SJSA1 (cell line): Measurements from ENCODE around the gene PSMB7. TPM values are rescaled to one million over a fixed set of nuclear protein-coding genes. Genes with fewer than 3 reads are reported as not detected.

Source experiments
- DNase-seq, 2 experiments: peaks; one replicate each; pipeline ENCODE4 v3.0.0-alpha.2; 2015 to 2020; ENCODE audit warnings: low spot score in 2 of 2, low read depth in 1 of 2
- H3K27ac ChIP-seq: fragments of 250-450 bp; sonication (Bioruptor Pico); 2 replicates; pipeline ENCODE4 v1.5.1; 2020; ENCODE audit warnings: mild to moderate bottlenecking, moderate library complexity
- H3K27me3 ChIP-seq: fragments of 250-450 bp; sonication (Bioruptor Pico); replicated peaks from 2 replicates; pipeline ENCODE4 v1.5.1; 2020; ENCODE audit warnings: mild to moderate bottlenecking, moderate library complexity
- H3K36me3 ChIP-seq: fragments of 250-450 bp; sonication (Bioruptor Pico); 2 replicates; pipeline ENCODE4 v1.5.1; 2020; ENCODE audit warnings: mild to moderate bottlenecking
- H3K4me1 ChIP-seq: fragments of 250-450 bp; sonication (Bioruptor Pico); replicated peaks from 2 replicates; pipeline ENCODE4 v1.6.1; 2021; ENCODE audit warnings: mild to moderate bottlenecking
- H3K4me3 ChIP-seq: fragments of 250-450 bp; sonication (Bioruptor Pico); 2 replicates; pipeline ENCODE4 v1.5.1; 2020; ENCODE audit warnings: mild to moderate bottlenecking
- H3K9me3 ChIP-seq: fragments of 250-450 bp; sonication (Bioruptor Pico); replicated peaks from 2 replicates; pipeline ENCODE4 v1.5.1; 2020; ENCODE audit warnings: mild to moderate bottlenecking
- total RNA-seq: library from RNA; depleted of rRNA; stranded (reverse); fragments of >200 nt; shearing (Covaris generic); gene quantifications from 2 replicates; pipeline ENCODE4 v1.2.3, GENCODE V29; 2014; rRNA removed

The PSMB7 gene
- 141 and 301 TPM in 2 replicates for total RNA-seq

DNA sequence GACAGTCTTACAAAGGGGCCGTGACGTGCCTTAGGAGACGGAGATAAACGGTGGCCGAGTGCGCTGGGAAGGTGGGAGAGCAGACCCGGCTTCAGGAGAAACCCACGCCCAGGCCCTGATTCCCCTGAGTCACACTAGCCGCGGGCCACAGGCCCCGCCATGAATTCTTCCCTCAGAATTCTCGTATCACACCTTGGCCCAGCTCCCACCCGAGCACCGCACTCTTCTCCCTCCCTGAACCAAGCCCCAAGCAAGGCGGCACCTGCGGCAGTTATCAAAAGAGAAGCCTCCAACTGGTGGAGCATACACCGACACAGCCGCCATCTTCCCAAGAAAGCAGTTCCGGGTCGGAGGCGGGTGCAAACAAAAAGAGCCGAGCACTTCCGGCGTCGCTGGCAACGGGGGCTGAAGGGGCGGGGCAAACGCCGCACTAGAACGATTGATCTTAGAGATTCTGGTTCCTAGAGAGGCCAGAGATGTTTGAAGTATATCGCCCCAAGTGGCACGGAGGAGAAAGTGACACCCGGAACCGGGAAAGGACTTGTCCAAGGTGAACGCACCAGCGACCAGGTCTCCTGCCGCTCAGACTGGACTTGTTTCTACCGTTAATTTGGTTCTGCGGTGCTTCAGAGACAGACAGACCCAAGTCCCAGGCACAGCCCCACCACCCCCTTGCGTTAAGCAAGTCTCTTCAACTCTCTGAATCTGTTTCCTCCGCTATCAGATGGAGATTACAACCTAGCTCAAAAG is at the start of gene PSMB7:
Gene PSMB7 (minus strand): TSS at position 341 of the 750 bp plus-strand sequence. CDS start 17 bp downstream, at position 324.
- Histone ChIP-seq H3K9me3 (no peaks in the 10 kb centered on the region), H3K27ac (peak within 1 kb of the TSS; percentile 60), H3K4me1 (peaks cover 26% of the 10 kb centered on the region), H3K4me3 (peak within 1 kb of the TSS; percentile 59), H3K36me3 (peaks cover 45% of the 10 kb centered on the region), H3K27me3 (no peaks in the 10 kb centered on the region)
- DNase-seq: peak; percentile 92 to 94

DNA sequence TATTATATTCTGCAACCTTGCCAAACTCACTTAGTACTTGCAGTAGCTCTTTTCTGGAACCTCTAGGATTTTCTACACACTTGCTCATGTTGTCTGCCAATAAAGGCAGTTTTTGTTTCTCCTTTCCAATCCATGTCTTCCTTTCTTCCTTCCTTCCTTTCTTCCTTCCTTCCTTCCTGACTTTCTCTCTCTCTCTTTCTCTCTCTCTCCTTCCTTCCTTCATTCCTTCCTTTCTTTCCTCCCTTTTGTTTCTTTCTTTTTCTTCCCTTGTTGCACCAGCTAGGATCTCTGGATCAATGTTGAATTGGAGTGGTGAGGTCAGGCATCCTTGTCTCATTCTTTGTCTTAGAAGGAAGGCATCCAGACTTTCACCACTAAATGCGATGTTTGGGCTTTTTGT is 47.5 kb upstream of the PSMB7 start:
- Histone ChIP-seq H3K27ac (no peak overlapping the region), H3K4me1 (no peaks in the 10 kb centered on the region), H3K27me3 (peaks cover 12% of the 10 kb centered on the region), H3K4me3 (no peak overlapping the region), H3K36me3 (no peaks in the 10 kb centered on the region), H3K9me3 (peaks cover 7% of the 10 kb centered on the region; the same call in 1 of the 2 replicates)
- DNase-seq: no peak

DNA sequence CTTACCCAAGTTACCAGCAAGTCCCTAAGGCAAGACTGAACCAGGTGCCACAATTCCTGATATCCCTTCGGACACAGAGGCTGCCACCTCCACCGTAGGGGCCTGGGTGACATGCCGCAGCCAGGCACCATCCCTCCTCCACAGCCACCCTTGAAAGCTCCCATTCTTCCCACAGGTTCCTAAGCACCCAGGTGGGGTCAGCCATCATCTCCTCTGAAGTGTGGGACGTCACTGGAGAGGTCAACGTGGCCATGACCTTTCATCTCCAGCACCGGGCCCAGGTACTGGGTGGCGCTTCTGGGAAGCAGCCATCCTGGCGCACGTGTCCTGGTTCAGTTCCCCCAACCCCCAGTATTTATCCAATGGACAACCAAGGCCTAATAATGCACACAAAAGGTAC is 43.2 kb upstream of the PSMB7 start:
- peaks cover 12% of the 10 kb centered on the region for H3K27me3 ChIP-seq
- DNase-seq: no peak
- no peak overlapping the region for H3K27ac ChIP-seq
- no peak overlapping the region for H3K4me3 ChIP-seq
- no peaks in the 10 kb centered on the region for H3K4me1 ChIP-seq
- peaks cover 7% of the 10 kb centered on the region; the same call in 1 of the 2 replicates for H3K9me3 ChIP-seq
- H3K36me3 ChIP-seq: no peaks in the 10 kb centered on the region

DNA sequence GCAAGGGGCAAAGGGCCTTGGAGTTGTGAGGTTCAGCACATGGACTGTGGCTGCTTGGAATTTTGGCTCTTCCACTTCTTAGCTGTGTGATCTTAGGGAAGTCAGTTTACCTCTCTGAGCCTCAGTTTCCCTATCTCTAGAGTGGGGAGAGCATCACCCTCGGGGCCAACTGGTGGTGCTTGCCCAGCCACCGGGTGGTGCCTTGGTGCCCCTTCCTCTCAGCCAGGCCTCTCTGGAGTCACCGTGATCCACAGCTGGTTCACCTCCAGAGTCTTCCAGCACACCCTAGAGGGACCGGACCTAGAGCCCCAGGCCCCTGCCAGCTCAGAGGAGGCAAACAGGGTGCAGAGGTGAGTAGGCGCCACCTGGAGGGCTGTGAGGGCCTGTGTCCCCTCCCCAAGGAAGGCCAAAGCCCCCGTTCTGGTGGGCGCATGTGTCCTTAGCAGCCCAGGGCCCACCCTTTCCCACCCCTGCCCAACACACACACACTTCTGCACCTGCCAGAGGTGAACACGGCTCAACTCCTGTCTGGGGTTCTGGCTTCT is 42.7 kb upstream of the PSMB7 start:
- Histone ChIP-seq H3K36me3 (no peaks in the 10 kb centered on the region), H3K4me1 (no peaks in the 10 kb centered on the region), H3K27ac (no peak overlapping the region), H3K9me3 (peaks cover 2% of the 10 kb centered on the region; the same call in 1 of the 2 replicates), H3K4me3 (no peak overlapping the region), H3K27me3 (peaks cover 11% of the 10 kb centered on the region)
- no peak for DNase-seq

DNA sequence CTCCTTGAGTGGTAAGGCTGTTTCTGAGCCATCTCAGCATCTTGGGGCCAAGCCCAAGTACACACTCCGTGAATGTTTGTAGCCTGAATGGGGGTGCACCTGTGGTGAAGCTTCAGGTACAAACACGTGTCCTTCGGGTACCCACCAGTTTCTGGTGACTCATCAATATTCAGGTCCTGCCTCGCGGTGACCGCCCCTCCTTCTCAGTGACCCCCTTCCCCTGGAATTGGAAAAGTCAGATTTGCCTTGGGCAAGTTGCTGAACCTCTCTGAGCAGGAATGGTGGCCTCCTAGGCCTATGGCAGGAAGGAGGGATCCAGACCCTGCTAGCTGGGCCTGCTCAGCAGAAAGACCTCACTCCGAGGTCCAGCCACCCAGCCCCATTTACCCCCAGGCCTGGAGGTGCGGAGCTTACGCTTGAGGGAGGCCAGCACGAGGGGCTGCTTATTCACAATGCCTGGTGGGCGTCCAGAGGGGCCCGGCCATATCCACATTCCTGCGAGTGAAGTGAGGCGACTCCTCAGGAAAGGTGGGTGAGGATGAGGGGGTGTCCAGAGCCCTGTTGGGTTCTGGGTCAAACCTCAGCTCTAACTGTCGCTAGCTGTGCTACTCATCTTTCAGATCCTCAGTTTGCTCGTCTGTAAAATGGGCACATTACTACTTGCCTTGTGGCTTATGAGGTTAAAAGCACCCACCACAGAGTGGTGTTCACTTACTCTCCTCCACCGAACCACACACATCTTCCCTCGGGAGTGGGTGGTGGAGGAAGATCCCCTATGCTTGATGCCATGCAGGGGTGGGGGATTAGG is 42.0 kb upstream of the PSMB7 start:
- Histone ChIP-seq H3K4me3 (no peak overlapping the region), H3K36me3 (no peaks in the 10 kb centered on the region), H3K9me3 (no peaks in the 10 kb centered on the region), H3K27me3 (peaks cover 13% of the 10 kb centered on the region), H3K4me1 (no peaks in the 10 kb centered on the region), H3K27ac (no peak overlapping the region)
- DNase-seq: no peak

DNA sequence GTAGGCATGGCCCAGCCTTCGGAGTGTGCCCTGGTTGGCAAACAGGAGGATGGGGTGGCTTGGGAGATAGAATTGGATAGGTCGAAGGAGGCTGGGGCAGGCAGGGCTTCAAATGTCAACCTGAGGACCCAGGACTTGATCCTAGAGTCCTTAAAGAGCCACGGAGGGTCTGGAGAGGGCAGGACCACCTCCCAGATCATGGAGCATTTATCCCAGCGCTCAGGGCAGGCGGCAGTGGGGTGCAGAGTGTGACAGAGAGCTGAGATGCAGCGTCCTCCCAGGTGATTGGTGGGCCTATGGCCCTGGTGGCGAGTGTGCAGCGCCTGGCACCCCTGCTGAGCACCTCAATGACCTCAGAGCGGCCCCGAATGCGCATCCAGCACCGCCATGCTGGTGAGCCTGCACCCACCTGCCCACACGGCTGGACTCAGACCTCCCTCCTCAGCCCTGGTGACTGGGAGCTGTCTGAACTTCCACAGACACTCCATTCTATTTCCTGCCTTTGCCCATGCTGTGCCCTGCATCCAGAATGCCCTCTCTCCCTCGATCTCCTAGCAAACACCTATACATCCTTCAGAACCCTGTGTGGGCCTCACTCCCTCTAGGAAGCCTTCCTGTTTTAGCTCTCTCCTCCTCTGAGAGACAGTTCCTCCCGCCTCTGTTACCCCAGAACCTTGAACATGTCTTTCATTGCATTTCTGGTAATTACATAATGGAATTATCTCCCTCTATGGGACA is 41.3 kb upstream of the PSMB7 start:
- no peak overlapping the region for H3K27ac ChIP-seq
- H3K27me3 ChIP-seq: peaks cover 15% of the 10 kb centered on the region

DNA sequence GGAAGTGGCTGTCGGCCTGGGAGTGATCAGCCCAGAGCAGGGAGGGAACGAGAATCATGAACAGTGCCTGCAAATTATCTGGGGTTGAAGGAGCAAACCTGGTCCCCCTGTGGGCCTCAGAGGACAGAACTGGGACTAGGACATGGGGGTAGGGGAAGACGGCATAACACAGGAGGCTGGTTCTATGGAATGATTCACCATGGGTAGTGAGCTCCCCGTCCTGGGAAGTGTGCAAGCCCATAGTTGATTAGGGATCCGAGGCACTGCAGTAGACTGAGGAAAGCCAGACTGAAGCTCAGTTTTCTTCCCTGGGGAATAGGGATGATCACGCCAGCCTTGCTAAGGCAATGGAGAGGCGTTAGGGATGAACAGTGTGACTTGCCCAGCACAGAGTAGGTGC is 40.6 kb upstream of the PSMB7 start:
- Histone ChIP-seq H3K4me3 (no peak overlapping the region), H3K9me3 (no peaks in the 10 kb centered on the region), H3K27me3 (peaks cover 22% of the 10 kb centered on the region), H3K4me1 (no peaks in the 10 kb centered on the region), H3K27ac (no peak overlapping the region), H3K36me3 (no peaks in the 10 kb centered on the region)
- DNase-seq: no peak

More for the DNA sequence above, 41.3 kb upstream of the PSMB7 start:
- Histone ChIP-seq H3K36me3 (no peaks in the 10 kb centered on the region), H3K4me3 (no peak overlapping the region), H3K9me3 (no peaks in the 10 kb centered on the region), H3K4me1 (no peaks in the 10 kb centered on the region)
- DNase-seq: no peak

DNA sequence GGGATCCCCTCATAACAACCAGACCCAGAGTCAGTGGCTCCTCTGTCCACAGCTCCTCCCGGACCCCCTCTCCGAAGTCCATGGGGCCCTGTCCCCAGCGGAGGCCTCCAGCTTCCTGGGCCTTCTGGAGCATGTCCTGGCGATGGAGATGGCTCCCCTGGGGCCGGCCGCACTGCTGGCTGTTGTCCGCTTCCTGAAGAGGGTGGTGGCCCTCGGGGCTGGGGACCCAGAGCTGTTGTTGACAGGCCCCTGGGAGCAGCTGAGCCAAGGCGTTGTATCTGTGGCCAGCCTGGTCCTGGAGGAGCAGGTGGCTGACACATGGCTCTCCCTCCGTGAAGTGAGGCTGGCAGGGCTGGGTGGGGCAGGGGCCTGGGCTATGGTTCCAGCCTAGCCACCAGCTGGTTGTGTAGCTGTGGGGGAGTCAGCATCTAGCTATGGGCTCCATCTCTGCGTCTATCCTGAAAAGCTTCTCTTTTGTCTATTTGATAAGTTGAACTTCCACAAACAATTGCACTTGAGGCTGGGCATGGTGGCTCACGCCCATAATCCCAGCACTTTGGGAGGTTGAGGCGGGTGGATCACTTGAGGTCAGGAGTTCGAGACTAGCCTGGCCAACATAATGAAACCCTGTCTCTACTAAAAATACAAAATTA is 39.7 kb upstream of the PSMB7 start:
- Histone ChIP-seq H3K4me3 (no peak overlapping the region), H3K27me3 (peaks cover 20% of the 10 kb centered on the region), H3K9me3 (no peaks in the 10 kb centered on the region), H3K27ac (no peak overlapping the region), H3K4me1 (no peaks in the 10 kb centered on the region), H3K36me3 (no peaks in the 10 kb centered on the region)
- DNase-seq: no peak

DNA sequence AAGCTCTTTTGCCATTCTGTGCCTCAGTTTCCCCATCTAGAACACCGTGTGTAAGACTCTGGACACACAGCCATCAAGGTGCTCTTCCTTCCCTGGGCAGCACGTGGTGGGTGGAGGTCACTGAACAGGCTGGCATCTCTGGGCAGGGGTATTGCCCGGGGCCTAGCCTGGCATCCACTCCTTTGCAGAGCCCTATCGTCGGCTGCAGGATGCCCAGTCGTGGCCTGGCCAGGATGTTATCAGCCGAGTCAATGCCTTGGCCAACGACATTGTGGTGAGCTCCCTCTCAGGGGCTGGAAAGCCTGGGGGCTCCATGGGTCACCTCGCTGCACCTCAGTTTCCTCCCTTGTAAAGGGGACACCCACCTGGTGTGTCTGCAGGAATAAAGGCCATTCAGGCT is 39.1 kb upstream of the PSMB7 start:
- Histone ChIP-seq H3K27me3 (peaks cover 17% of the 10 kb centered on the region), H3K4me1 (no peaks in the 10 kb centered on the region), H3K27ac (no peak overlapping the region), H3K9me3 (no peaks in the 10 kb centered on the region), H3K36me3 (no peaks in the 10 kb centered on the region), H3K4me3 (no peak overlapping the region)
- no peak for DNase-seq

DNA sequence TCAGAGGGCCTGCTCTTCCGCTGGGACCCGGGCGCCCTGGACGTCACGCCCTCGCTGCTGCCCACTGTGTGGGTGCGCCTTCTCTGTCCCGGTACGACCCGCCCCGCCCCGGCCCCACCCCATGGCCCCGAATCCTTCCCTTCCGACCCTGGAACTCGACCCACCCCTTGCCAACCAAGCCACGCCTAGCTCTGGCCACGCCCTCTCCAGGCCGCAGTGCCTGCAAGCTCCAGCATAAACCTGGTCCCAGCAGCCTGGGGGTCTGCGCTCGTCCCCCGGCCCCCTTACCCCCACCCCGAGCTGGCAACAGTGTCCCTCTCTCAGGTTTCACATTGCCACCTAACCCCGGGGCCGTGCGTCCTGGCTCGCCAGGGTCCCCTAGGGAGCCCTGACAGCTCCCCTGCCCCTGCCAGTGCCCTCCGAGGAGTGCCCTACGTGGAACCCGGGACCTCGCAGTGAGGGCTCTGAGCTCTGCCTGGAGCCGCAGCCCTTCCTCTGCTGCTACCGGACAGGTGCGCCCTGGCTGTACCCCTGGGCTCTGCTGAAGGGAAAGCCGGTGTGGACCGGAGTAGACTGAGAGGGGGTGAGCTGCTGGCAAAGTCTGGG is 38.4 kb upstream of the PSMB7 start:
- no peaks in the 10 kb centered on the region for H3K36me3 ChIP-seq
- H3K4me1 ChIP-seq: no peaks in the 10 kb centered on the region
- DNase-seq: no peak
- no peak overlapping the region for H3K27ac ChIP-seq
- H3K9me3 ChIP-seq: no peaks in the 10 kb centered on the region
- no peak overlapping the region for H3K4me3 ChIP-seq
- H3K27me3 ChIP-seq: peaks cover 17% of the 10 kb centered on the region

DNA sequence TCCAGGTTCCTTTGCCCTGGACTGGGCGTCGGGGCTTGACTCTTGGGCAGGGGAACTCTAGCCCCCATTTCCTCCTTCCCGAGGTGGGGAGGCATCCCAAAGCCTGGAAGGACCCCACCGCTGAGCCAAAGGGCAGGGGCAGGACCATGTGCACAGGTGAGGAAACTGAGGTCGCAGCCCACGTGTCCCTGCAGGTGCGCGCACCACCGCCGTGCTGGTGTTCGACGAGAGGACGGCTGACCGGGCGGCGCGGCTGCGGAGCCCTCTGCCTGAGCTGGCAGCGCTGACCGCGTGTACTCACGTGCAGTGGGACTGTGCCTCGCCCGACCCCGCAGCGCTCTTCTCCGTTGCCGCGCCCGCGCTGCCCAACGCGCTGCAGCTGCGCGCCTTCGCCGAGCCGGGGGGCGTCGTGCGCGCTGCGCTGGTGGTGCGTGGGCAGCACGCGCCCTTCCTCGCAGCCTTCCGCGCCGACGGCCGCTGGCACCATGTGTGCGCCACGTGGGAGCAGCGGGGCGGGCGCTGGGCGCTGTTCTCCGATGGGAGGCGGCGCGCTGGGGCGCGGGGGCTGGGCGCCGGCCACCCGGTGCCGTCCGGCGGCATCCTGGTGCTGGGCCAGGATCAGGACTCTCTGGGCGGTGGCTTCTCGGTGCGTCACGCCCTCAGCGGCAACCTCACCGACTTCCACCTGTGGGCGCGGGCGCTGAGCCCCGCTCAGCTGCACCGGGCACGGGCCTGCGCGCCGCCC is 37.8 kb upstream of the PSMB7 start:
- Histone ChIP-seq H3K9me3 (no peaks in the 10 kb centered on the region), H3K36me3 (no peaks in the 10 kb centered on the region), H3K27ac (no peak overlapping the region), H3K4me1 (no peaks in the 10 kb centered on the region), H3K27me3 (peaks cover 17% of the 10 kb centered on the region), H3K4me3 (no peak overlapping the region)
- no peak for DNase-seq

DNA sequence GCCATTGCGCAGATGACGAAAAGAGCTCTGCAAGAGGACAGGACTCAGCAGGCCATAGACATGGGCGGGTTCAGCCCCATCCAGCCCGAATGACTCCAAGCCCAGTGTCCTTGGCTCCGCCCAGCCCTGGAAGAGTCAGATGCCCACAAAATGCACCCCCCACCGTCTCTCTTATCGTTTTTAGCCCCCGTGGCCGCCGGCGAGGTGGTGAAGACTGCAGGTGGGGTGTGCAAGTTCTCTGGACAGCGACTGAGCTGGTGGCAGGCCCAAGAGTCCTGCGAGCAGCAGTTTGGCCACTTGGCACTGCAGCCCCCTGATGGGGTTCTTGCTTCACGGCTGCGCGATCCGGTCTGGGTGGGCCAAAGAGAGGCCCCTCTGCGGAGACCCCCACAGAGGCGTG is 37.1 kb upstream of the PSMB7 start:
- no peaks in the 10 kb centered on the region for H3K9me3 ChIP-seq
- no peaks in the 10 kb centered on the region for H3K4me1 ChIP-seq
- H3K36me3 ChIP-seq: no peaks in the 10 kb centered on the region
- peaks cover 17% of the 10 kb centered on the region for H3K27me3 ChIP-seq
- no peak overlapping the region for H3K4me3 ChIP-seq
- no peak for DNase-seq
- H3K27ac ChIP-seq: no peak overlapping the region
